CD8-positive, alpha-beta memory T cell (primary cell): Measurements from ENCODE around the gene IMMP1L. TPM values are rescaled to one million over a fixed set of nuclear protein-coding genes. Genes with fewer than 3 reads are reported as not detected.

Experiments used
- CTCF ChIA-PET: fragments of 350-600 bp; sonication (Branson Sonifier 250); formaldehyde crosslinking; loops from one replicate; lab custom pipeline; 2021; ENCODE audit warnings: antibody characterized with exemption; lab: Charles Lee
- POLR2A ChIA-PET: fragments of 350-600 bp; sonication (Branson Sonifier 250); formaldehyde crosslinking; loops from one replicate; lab custom pipeline; 2021; ENCODE audit warnings: antibody characterized with exemption; lab: Charles Lee
- DNase-seq, 5 donors: peaks; one replicate each; pipeline versions ENCODE4 v3.0.0 to v3.0.0-alpha.2; 2020 to 2022; ENCODE audit warnings: mixed read lengths in 1 of 5
- H3K27ac ChIP-seq: one replicate; pipeline ENCODE4 v1.7.0; 2013; ENCODE audit warnings: low read depth, mild to moderate bottlenecking, low read length, moderate library complexity
- H3K27me3 ChIP-seq: 2 replicates; pipeline ENCODE4 v1.7.0; 2013; ENCODE audit warnings: low read length, mild to moderate bottlenecking; ENCODE audit not compliant: insufficient read depth, poor library complexity, severe bottlenecking
- H3K36me3 ChIP-seq: 2 replicates; pipeline ENCODE4 v1.7.0; 2013; ENCODE audit warnings: mild to moderate bottlenecking, low read length, moderate library complexity; ENCODE audit not compliant: insufficient read depth
- H3K4me1 ChIP-seq: 2 replicates; pipeline ENCODE4 v1.7.0; 2013; ENCODE audit warnings: mild to moderate bottlenecking, low read length, moderate library complexity; ENCODE audit not compliant: insufficient read depth
- H3K4me3 ChIP-seq: 2 replicates; pipeline ENCODE4 v1.7.0; 2013; ENCODE audit warnings: mild to moderate bottlenecking, low read length
- H3K9me3 ChIP-seq: 2 replicates; pipeline ENCODE4 v1.7.0; 2013; ENCODE audit warnings: mild to moderate bottlenecking, low read length
- H3K27ac Mint-ChIP-seq, 8 donors: one replicate each; pipeline ENCODE4 v1.8.0; 2020 to 2021; ENCODE audit warnings: mixed read lengths in 8 of 8, mild to moderate bottlenecking in 6 of 8, inconsistent platforms in 3 of 8, moderate library complexity in 3 of 8
- H3K27me3 Mint-ChIP-seq, 2 donors: one replicate each; pipeline ENCODE4 v1.8.0; 2020 to 2021; ENCODE audit warnings: mixed read lengths in 2 of 2, mild to moderate bottlenecking in 1 of 2, moderate library complexity in 1 of 2
- H3K36me3 Mint-ChIP-seq, 3 donors: one replicate each; pipeline ENCODE4 v1.8.0; 2020 to 2021; ENCODE audit warnings: mixed read lengths in 3 of 3, inconsistent platforms in 1 of 3, mild to moderate bottlenecking in 1 of 3
- H3K4me1 Mint-ChIP-seq, 3 donors: one replicate each; pipeline ENCODE4 v1.8.0; 2020 to 2021; ENCODE audit warnings: mixed read lengths in 3 of 3, inconsistent platforms in 1 of 3, mild to moderate bottlenecking in 1 of 3
- H3K4me3 Mint-ChIP-seq, 7 donors: one replicate each; pipeline ENCODE4 v1.8.0; 2020 to 2021; ENCODE audit warnings: mixed read lengths in 7 of 7, mild to moderate bottlenecking in 6 of 7, moderate library complexity in 4 of 7, inconsistent platforms in 2 of 7
- H3K9me3 Mint-ChIP-seq, 5 donors: one replicate each; pipeline ENCODE4 v1.8.0; 2020 to 2022; ENCODE audit warnings: mixed read lengths in 5 of 5, mild to moderate bottlenecking in 3 of 5, moderate library complexity in 2 of 5, inconsistent platforms in 1 of 5
- polyA plus RNA-seq: library from polyadenylated mRNA; unstranded; fragments of 300-500 nt; fragmentation: Illumina TruSeq; gene quantifications from one replicate; pipeline ENCODE4 v1.2.3, GENCODE V29; 2021
- total RNA-seq, 2 experiments: library from RNA; stranded (reverse); gene quantifications; one replicate each; pipeline ENCODE4 v1.2.3, GENCODE V29; 2021

Gene IMMP1L
- total and polyA plus RNA-seq, 3 experiments from 2014 or later, result 22.1 to 54.5 (median 27.2) TPM

DNA sequence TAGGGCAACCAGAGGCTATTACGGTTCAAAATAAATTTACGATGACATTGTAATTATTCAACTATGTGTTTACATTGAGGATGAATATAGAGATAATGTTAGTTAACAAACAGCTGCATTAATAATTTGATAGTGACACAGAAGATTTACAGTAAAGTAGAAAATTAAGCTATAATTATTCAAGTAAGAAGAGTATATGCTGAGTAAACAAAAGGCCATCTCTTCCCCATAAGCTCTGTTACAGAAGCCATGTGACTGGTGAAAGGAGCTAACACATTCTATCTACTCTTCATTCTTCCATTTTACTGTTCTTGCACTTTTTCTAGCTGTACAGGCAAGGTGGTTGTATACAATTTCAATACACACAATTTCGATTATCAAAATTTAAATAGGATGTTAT, 54.2 kb downstream of the IMMP1L start:
- Histone ChIP-seq H3K27me3 (no peaks in the 10 kb centered on the region), H3K4me1 (no peaks in the 10 kb centered on the region), H3K9me3 (no peaks in the 10 kb centered on the region), H3K4me3 (no peak overlapping the region), H3K36me3 (no peaks in the 10 kb centered on the region), H3K27ac (no peak overlapping the region)
- Mint-ChIP-seq H3K27ac (no peak overlapping the region), H3K9me3 (no peaks in the 10 kb centered on the region), H3K4me1 (peaks cover 3 to 15% (median 15%) of the 10 kb centered on the region in 3 donors), H3K36me3 (peaks cover 16 to 32% (median 18%) of the 10 kb centered on the region in 3 donors), H3K4me3 (no peak overlapping the region), H3K27me3 (no peaks in the 10 kb centered on the region)
- DNase-seq, result no peak
- ChIA-PET CTCF (no interaction called here), POLR2A (no interaction called here)

DNA sequence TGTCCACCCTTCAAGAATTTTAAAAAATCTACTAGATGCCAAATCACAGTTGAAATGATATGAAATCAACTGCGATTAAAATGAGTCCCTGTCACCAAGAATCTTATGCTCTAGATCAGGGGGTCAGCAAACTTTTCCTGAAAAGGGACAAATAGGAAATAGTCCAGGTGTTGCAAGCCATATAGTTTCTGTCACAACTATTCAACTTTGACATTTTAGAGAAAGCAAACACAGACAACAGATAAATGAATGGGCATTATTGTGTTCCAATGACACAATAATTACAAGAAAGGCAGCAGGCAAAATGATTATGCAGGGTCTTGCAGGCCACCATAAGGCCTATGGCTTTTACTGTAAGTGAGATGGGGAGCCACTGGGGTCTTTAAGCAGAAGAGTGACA, 58.6 kb downstream of the IMMP1L start:
- Mint-ChIP-seq H3K27me3 (no peaks in the 10 kb centered on the region), H3K4me3 (no peak overlapping the region), H3K27ac (no peak overlapping the region), H3K9me3 (no peaks in the 10 kb centered on the region), H3K4me1 (peaks cover 6 to 34% (median 21%) of the 10 kb centered on the region in 3 donors), H3K36me3 (peaks cover 20 to 37% (median 29%) of the 10 kb centered on the region in 3 donors)
- Histone ChIP-seq H3K4me3 (no peak overlapping the region), H3K27me3 (no peaks in the 10 kb centered on the region), H3K4me1 (no peaks in the 10 kb centered on the region), H3K9me3 (no peaks in the 10 kb centered on the region), H3K36me3 (no peaks in the 10 kb centered on the region), H3K27ac (no peak overlapping the region)
- POLR2A ChIA-PET, result no interaction called here
- DNase-seq, result no peak
- CTCF ChIA-PET, result no interaction called here

DNA sequence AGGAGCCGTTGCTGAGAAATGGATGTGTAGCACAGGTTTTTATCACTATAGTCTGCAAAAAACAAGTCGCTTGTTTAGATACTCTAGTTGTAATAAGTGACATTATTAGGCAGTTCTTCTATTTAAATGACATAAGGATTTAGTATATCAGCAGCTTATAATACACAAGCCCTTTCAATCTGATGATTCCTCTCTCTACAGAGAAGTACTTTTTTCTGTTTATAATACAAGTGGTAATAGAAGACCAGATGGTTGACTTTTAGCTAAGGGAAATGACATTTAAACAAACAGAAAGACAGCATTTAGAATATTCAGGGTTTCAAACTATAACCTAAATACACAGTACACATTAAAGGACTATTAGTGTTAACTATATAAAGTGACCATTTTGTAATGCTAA, 60.4 kb downstream of the IMMP1L start:
- no peaks in the 10 kb centered on the region for H3K27me3 Mint-ChIP-seq
- H3K27ac Mint-ChIP-seq, result no peak overlapping the region
- CTCF ChIA-PET, result no interaction called here
- no peaks in the 10 kb centered on the region for H3K9me3 ChIP-seq
- H3K36me3 Mint-ChIP-seq, result peaks cover 19 to 34% (median 32%) of the 10 kb centered on the region in 3 donors
- H3K4me3 Mint-ChIP-seq, result no peak overlapping the region
- H3K27ac ChIP-seq, result no peak overlapping the region
- no peak for DNase-seq
- H3K4me1 ChIP-seq, result no peaks in the 10 kb centered on the region
- POLR2A ChIA-PET, result no interaction called here
- no peaks in the 10 kb centered on the region for H3K36me3 ChIP-seq
- H3K4me1 Mint-ChIP-seq, result peaks cover 6 to 35% (median 21%) of the 10 kb centered on the region in 3 donors
- no peaks in the 10 kb centered on the region for H3K27me3 ChIP-seq
- no peaks in the 10 kb centered on the region for H3K9me3 Mint-ChIP-seq
- H3K4me3 ChIP-seq, result no peak overlapping the region

DNA sequence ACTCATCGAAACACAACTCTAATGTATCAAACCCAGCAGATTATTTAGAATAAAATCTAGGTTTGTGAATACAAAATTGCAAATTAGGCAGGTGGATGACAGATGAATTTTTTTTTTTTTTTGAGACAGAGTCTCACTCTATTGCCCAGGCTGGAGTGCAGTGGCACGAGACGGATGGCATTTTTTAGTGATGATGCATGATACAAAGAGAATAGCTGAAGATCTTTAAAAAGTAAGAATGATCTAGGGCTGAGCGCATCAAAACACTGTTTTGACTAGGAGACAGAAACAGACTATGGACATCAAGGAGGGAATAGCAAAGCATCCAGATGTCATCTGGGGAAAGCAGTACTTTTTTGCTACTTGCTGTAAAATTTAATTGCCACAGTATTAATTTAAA, 63.8 kb downstream of the IMMP1L start:
- Mint-ChIP-seq H3K9me3 (no peaks in the 10 kb centered on the region), H3K4me1 (peaks cover 6 to 24% (median 10%) of the 10 kb centered on the region in 3 donors), H3K27ac (no peak overlapping the region), H3K4me3 (no peak overlapping the region), H3K36me3 (peaks cover 18 to 24% (median 19%) of the 10 kb centered on the region in 3 donors), H3K27me3 (no peaks in the 10 kb centered on the region)
- CTCF ChIA-PET, result no interaction called here
- POLR2A ChIA-PET, result no interaction called here
- Histone ChIP-seq H3K4me1 (no peaks in the 10 kb centered on the region), H3K36me3 (no peaks in the 10 kb centered on the region), H3K4me3 (no peak overlapping the region), H3K9me3 (no peaks in the 10 kb centered on the region), H3K27me3 (no peaks in the 10 kb centered on the region), H3K27ac (no peak overlapping the region)
- no peak for DNase-seq

DNA sequence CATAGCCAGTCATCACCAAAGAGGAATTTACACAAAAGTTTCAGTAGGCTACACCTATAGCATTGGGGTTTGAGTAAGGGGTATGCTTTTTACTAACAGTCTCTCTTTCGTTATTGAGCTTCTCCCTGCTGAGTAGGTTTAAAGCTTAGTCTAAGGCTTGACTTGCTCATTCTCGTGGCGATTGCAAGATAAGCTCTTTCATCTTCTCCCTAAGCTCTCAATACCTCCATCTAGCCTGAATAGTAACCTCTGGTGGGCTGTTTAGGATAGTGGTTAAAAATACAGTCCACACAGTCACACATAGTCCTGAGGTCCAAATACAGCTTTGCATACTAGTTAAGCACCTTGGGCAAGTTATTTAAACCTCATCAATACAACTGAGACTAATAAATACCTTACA, 65.6 kb downstream of the IMMP1L start:
- Histone ChIP-seq H3K9me3 (no peaks in the 10 kb centered on the region), H3K4me1 (no peaks in the 10 kb centered on the region), H3K4me3 (no peak overlapping the region), H3K36me3 (no peaks in the 10 kb centered on the region), H3K27ac (no peak overlapping the region), H3K27me3 (no peaks in the 10 kb centered on the region)
- Mint-ChIP-seq H3K36me3 (peaks cover 15 to 21% (median 19%) of the 10 kb centered on the region in 3 donors), H3K9me3 (no peaks in the 10 kb centered on the region), H3K27me3 (no peaks in the 10 kb centered on the region), H3K4me3 (no peak overlapping the region), H3K4me1 (peaks cover 0 to 9% (median 6%) of the 10 kb centered on the region in 3 donors), H3K27ac (no peak overlapping the region)
- POLR2A ChIA-PET, result no interaction called here
- CTCF ChIA-PET, result no interaction called here
- no peak for DNase-seq

DNA sequence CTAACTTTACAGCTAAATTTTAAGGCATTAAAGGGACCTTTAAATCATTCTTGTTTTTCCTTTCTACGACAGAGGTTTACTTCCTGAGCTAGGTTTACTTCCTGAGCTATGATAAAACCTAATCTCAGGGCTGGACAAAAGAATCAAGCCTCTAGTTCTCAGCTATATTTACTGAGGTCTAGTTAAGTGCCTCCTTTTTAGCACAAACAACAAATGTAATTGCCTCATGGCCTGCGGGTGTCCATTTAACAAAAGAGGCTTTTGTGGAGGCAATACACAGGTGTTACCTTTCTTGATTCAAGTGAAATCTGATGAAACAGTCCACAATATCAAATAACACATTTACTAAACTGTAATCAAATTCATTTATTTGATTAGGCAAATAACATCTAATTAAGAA, 67.3 kb downstream of the IMMP1L start:
- no peaks in the 10 kb centered on the region for H3K36me3 ChIP-seq
- peaks cover 0 to 5% (median 0%) of the 10 kb centered on the region in 5 donors for H3K9me3 Mint-ChIP-seq
- no peaks in the 10 kb centered on the region for H3K9me3 ChIP-seq
- no peak overlapping the region for H3K4me3 Mint-ChIP-seq
- H3K27me3 Mint-ChIP-seq, result no peaks in the 10 kb centered on the region
- H3K36me3 Mint-ChIP-seq, result peaks cover 5 to 16% (median 11%) of the 10 kb centered on the region in 3 donors
- no peak overlapping the region for H3K4me3 ChIP-seq
- no peaks in the 10 kb centered on the region for H3K4me1 ChIP-seq
- no peak overlapping the region for H3K27ac ChIP-seq
- CTCF ChIA-PET, result no interaction called here
- H3K27ac Mint-ChIP-seq, result no peak overlapping the region
- POLR2A ChIA-PET, result no interaction called here
- H3K27me3 ChIP-seq, result no peaks in the 10 kb centered on the region
- H3K4me1 Mint-ChIP-seq, result peaks cover 4 to 22% (median 19%) of the 10 kb centered on the region in 3 donors
- DNase-seq, result no peak

DNA sequence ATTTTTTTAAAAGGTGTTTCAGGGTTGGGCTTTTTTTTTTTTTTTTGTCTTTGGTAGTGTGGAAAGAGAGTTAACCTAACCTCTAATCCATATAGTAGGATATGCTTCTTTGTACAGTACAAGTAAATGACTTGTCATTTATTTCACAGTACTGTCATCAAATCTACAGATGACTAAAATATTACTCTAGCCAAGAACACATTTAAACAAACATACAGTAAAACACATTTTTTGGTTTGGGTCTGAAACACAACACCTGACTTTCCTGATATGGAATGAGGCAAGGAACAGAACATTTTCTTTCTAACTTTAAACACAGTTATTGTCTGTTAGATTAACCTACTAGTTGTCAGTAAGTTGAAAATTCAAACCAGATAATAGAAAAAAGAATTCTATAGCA, 68.1 kb downstream of the IMMP1L start:
- Histone ChIP-seq H3K4me1 (no peaks in the 10 kb centered on the region), H3K4me3 (no peak overlapping the region), H3K27ac (no peak overlapping the region), H3K9me3 (no peaks in the 10 kb centered on the region), H3K27me3 (no peaks in the 10 kb centered on the region), H3K36me3 (no peaks in the 10 kb centered on the region)
- no peaks in the 10 kb centered on the region for H3K27me3 Mint-ChIP-seq
- H3K4me3 Mint-ChIP-seq, result no peak overlapping the region
- ChIA-PET CTCF (no interaction called here), POLR2A (no interaction called here)
- peaks cover 3 to 11% (median 10%) of the 10 kb centered on the region in 3 donors for H3K36me3 Mint-ChIP-seq
- no peak for DNase-seq
- peaks cover 0 to 5% (median 0%) of the 10 kb centered on the region in 5 donors for H3K9me3 Mint-ChIP-seq
- H3K27ac Mint-ChIP-seq, result no peak overlapping the region
- peaks cover 4 to 19% (median 19%) of the 10 kb centered on the region in 3 donors for H3K4me1 Mint-ChIP-seq

DNA sequence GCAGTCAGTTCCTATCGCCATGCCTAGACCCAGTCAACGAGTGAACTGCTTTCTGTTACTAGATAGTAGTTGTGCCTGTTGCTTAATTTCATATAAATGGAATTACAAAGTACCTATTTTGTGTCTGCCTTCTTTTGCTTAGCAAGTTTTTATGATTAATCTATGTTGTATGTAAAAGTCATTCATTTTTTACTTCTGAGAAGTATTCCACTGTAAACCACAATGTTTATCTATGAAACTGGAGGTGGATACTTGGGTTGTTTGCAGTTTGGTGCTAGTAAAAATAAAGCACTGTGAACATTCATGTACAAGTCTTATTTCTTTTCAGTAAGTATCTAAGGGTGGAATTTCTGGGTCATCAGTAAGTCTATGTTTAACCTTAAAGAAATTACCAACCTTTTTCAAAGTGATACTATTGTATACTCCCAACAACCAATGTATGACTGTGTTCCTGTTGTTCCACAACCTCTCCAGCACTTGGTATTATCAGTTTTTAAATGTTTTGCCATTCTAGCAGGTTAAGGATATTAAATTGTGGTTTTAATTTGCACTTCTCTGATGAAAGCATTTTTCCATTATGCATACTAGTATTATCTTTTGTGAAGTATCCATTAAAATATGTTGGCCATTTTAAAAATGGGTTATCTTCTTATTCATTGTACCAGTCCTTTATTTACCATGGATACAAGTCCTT, 71.5 kb downstream of the IMMP1L start:
- POLR2A ChIA-PET, result no interaction called here
- DNase-seq, result no peak
- Mint-ChIP-seq H3K27me3 (no peaks in the 10 kb centered on the region), H3K4me3 (no peak overlapping the region), H3K4me1 (peaks cover 5 to 19% (median 14%) of the 10 kb centered on the region in 3 donors), H3K36me3 (peaks cover 0 to 3% (median 0%) of the 10 kb centered on the region in 3 donors), H3K27ac (no peak overlapping the region), H3K9me3 (peaks cover 0 to 5% (median 0%) of the 10 kb centered on the region in 5 donors)
- Histone ChIP-seq H3K27ac (no peak overlapping the region), H3K36me3 (no peaks in the 10 kb centered on the region), H3K9me3 (no peaks in the 10 kb centered on the region), H3K27me3 (no peaks in the 10 kb centered on the region), H3K4me3 (no peak overlapping the region), H3K4me1 (no peaks in the 10 kb centered on the region)
- CTCF ChIA-PET, result no interaction called here
